ENCODE data around the gene CNTNAP5. TPM values are rescaled to one million over a fixed set of nuclear protein-coding genes. Genes with fewer than 3 reads are reported as not detected.

CNTNAP5 gene
- total and polyA plus RNA-seq, 2 of the 13 experiments (the other 11 are each of a cell fraction or from before 2014, with no cell fraction given) = not detected

GRCh38 chr2:124575497-124575896 lies 550.4 kb downstream of the CNTNAP5 start:
- intact Hi-C loops (cut with micrococcal nuclease; ENCODE audit: unreplicated experiment) = no loop called here
- ChIA-PET POLR2A (no interaction called here), CTCF (ENCODE audit: low intra/inter-chr PET ratio, low total read pairs) (no interaction called here)
- DNase-seq (ENCODE audit: low spot score) (no peak), ATAC-seq (no peak), FAIRE-seq (no peak)
- Histone ChIP-seq H4K20me1 (ENCODE audit: insufficient read depth, low read length) (no peaks in the 10 kb centered on the region), H3K27ac (ENCODE audit: extremely low read length, insufficient read depth, low read length) (no peak overlapping the region), H3K9me3 (ENCODE audit: low read length) (no peaks in the 10 kb centered on the region), H3K9ac (ENCODE audit: insufficient read depth, low read depth, low read length) (no peak overlapping the region), H3K36me3 (replicated peaks in 1 of 2; ENCODE audit: control insufficient read depth in 1 of 2, insufficient read depth in 2 of 2, low read length in 2 of 2) (no peaks in the 10 kb centered on the region), H3K4me1 (ENCODE audit: insufficient read depth, low read length) (peaks cover 46% of the 10 kb centered on the region), H3K4me2 (ENCODE audit: low read depth, low read length) (no peak overlapping the region), H3K4me3 (replicated peaks in 1 of 3; ENCODE audit: insufficient read depth in 1 of 3, low read depth in 2 of 3, low read length in 3 of 3) (no peak overlapping the region), H3K27me3 (ENCODE audit: control insufficient read depth in 1 of 2, insufficient read depth in 2 of 2, low read length in 2 of 2) (no peaks in the 10 kb centered on the region), H2AFZ (ENCODE audit: low read length) (no peak overlapping the region), H3K79me2 (ENCODE audit: insufficient read depth, low read length) (no peaks in the 10 kb centered on the region)
- WGBS (ENCODE audit: low lambda C conversion rate) = 12% methylated on average over 2 of the region's 2 CpGs
- BruUV-seq (replicated peaks) = no TSS peak
- in situ Hi-C loops (cut with HindIII; ENCODE audit: extremely low pct_ligation_motif_present, low pct_unique_long_range_greater_than_20kb) = no loop called here
- TF ChIP-seq CREB1 (IDR thresholded peaks at IDR 0.05) (no peak), CREB1 (CRISPR knock-in tag; IDR thresholded peaks at IDR 0.05) (no peak), ZFAT (CRISPR knock-in tag; conservative IDR thresholded peaks at IDR 0.05) (no peak), ZBTB42 (CRISPR knock-in tag; IDR thresholded peaks at IDR 0.05) (no peak), GPN1 (CRISPR knock-in tag; IDR thresholded peaks at IDR 0.05; ENCODE audit: borderline replicate concordance) (no peak), ELF4 (CRISPR knock-in tag; IDR thresholded peaks at IDR 0.05; ENCODE audit: borderline replicate concordance) (no peak), KLF15 (CRISPR knock-in tag; IDR thresholded peaks at IDR 0.05; ENCODE audit: borderline replicate concordance) (no peak), CBX5 (CRISPR knock-in tag; IDR thresholded peaks at IDR 0.05; ENCODE audit: borderline replicate concordance) (no peak), HDAC1 (CRISPR knock-in tag; IDR thresholded peaks at IDR 0.05) (no peak), ZNF33B (CRISPR knock-in tag; IDR thresholded peaks at IDR 0.05) (no peak), FOXM1 (CRISPR knock-in tag; IDR thresholded peaks at IDR 0.05) (no peak), ZNF576 (CRISPR knock-in tag; IDR thresholded peaks at IDR 0.05) (no peak)
